Endothelial cell (in vitro differentiated cells): ENCODE data around the gene MINAR2. TPM values are rescaled to one million over a fixed set of nuclear protein-coding genes. Genes with fewer than 3 reads are reported as not detected.
A peak's percentile ranks its signal among the peaks of the same experiment; 100 is the strongest.

Source experiments
- DNase-seq: peaks from one replicate; pipeline ENCODE4 v3.0.0; 2021; ENCODE audit warnings: low spot score
- H3K27ac Mint-ChIP-seq: one replicate; pipeline ENCODE4 v1.8.0; 2021; ENCODE audit warnings: mixed read lengths, inconsistent platforms; ENCODE audit not compliant: unreplicated experiment
- H3K27me3 Mint-ChIP-seq: one replicate; pipeline ENCODE4 v1.8.0; 2021; ENCODE audit warnings: mild to moderate bottlenecking, moderate library complexity, mixed read lengths, inconsistent platforms; ENCODE audit not compliant: unreplicated experiment
- H3K36me3 Mint-ChIP-seq: one replicate; pipeline ENCODE4 v1.8.0; 2021; ENCODE audit warnings: mild to moderate bottlenecking, low read depth, mixed read lengths, inconsistent platforms; ENCODE audit not compliant: unreplicated experiment
- H3K4me1 Mint-ChIP-seq: one replicate; pipeline ENCODE4 v1.8.0; 2021; ENCODE audit warnings: mild to moderate bottlenecking, mixed read lengths, inconsistent platforms; ENCODE audit not compliant: unreplicated experiment
- H3K4me3 Mint-ChIP-seq: one replicate; pipeline ENCODE4 v1.8.0; 2021; ENCODE audit warnings: mild to moderate bottlenecking, mixed read lengths, inconsistent platforms; ENCODE audit not compliant: unreplicated experiment
- H3K9me3 Mint-ChIP-seq: one replicate; pipeline ENCODE4 v1.8.0; 2021; ENCODE audit warnings: mixed read lengths, inconsistent platforms; ENCODE audit not compliant: unreplicated experiment
- long read RNA-seq: library from polyadenylated mRNA; unstranded; transcript quantifications from one replicate; pipeline ENCODE4 v2.0.0, GENCODE V29; 2020; ENCODE audit not compliant: unreplicated experiment
- total RNA-seq: library from RNA; stranded (reverse); fragmentation: NEBNext Ultra II Directional; extraction: Animal tissue kit (Norgen Biotek cat#: 25700); gene quantifications from one replicate; pipeline ENCODE4 v1.2.1, GENCODE V29; 2021; ENCODE audit not compliant: unreplicated experiment
- TF ChIP-seq, protein P1 (sequence below): fragments of 200-600 bp; sonication (generic); IDR thresholded peaks from one replicate; pipeline ENCODE4 v1.5.0; 2021; ENCODE audit warnings: antibody characterized with exemption; ENCODE audit not compliant: unreplicated experiment

The MINAR2 gene, protein sequence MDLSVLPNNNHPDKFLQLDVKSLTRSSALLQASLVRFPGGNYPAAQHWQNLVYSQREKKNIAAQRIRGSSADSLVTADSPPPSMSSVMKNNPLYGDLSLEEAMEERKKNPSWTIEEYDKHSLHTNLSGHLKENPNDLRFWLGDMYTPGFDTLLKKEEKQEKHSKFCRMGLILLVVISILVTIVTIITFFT
- total RNA-seq: not detected
- long read RNA-seq: 0 reads

DNA sequence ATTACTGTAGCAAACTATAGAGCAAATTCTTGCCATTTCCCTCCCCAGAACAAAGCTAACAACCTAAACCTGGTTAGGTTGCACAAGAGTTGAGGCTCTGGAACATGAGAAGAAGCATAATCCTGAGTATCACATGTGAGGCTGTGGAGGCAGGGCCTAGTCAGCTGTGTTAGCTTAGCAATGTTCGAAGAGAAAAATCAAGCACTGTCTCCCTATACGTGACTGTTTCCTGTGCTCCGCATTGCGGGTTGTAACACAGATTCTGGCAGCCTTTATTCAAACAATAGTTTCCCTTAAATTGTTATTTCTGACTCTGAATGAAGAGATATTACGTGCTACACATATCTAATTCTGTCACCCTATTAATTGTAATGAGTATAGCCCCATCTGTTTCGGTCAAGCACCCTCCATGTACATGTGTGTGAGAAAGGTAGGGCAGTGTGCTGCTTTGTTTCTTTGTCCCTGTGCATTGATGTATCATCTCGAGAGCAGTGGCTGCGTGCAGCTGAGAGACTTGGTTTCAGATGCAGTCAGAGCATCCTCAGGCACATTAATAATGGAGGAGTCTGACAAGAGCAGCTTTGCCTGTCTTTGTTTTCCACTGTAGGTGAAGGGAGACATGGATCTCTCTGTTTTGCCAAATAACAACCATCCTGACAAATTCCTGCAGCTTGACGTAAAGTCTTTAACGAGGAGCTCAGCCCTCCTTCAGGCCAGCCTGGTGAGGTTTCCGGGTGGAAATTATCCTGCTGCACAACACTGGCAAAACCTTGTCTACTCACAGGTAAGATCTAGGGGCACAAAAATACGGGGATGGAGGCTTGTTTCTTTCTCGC lies at the start of gene MINAR2:
Gene MINAR2, plus strand, starts transcription at position 523 of the 836 bp plus-strand sequence. Its CDS starts 97 bp downstream, at position 620.
- DNase-seq: no peak
- TF ChIP-seq, protein P1, sequence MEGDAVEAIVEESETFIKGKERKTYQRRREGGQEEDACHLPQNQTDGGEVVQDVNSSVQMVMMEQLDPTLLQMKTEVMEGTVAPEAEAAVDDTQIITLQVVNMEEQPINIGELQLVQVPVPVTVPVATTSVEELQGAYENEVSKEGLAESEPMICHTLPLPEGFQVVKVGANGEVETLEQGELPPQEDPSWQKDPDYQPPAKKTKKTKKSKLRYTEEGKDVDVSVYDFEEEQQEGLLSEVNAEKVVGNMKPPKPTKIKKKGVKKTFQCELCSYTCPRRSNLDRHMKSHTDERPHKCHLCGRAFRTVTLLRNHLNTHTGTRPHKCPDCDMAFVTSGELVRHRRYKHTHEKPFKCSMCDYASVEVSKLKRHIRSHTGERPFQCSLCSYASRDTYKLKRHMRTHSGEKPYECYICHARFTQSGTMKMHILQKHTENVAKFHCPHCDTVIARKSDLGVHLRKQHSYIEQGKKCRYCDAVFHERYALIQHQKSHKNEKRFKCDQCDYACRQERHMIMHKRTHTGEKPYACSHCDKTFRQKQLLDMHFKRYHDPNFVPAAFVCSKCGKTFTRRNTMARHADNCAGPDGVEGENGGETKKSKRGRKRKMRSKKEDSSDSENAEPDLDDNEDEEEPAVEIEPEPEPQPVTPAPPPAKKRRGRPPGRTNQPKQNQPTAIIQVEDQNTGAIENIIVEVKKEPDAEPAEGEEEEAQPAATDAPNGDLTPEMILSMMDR: no peak
- no peak within 1 kb of the TSS for H3K4me3 Mint-ChIP-seq
- no peaks in the 10 kb centered on the region for H3K9me3 Mint-ChIP-seq
- H3K27me3 Mint-ChIP-seq: no peaks in the 10 kb centered on the region
- no peaks in the 10 kb centered on the region for H3K4me1 Mint-ChIP-seq
- H3K36me3 Mint-ChIP-seq: no peaks in the 10 kb centered on the region
- H3K27ac Mint-ChIP-seq: no peak within 1 kb of the TSS

DNA sequence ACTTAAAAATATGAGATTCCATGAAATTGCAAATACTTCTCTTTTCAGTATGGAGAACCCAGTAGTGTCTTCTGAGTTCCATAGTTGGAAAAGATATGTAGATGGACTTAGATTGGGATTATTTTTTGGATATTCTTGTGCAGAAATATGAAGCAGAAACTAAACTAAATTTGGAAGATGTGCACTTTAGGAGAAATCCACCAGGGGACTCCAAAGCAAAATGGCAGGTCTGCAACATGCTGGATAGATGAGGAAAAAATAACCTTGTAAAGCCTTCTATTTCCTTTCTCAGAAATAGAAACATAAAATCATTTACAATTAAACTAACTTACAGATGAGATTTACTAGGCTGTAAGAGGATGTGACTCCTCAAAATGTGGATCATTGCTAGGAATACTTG lies 49.2 kb upstream of the MINAR2 start:
- no peaks in the 10 kb centered on the region for H3K27me3 Mint-ChIP-seq
- H3K4me1 Mint-ChIP-seq: no peaks in the 10 kb centered on the region
- DNase-seq: no peak
- no peaks in the 10 kb centered on the region for H3K36me3 Mint-ChIP-seq
- no peaks in the 10 kb centered on the region for H3K9me3 Mint-ChIP-seq
- TF ChIP-seq, protein P1: peak; percentile 32
- H3K27ac Mint-ChIP-seq: no peak overlapping the region
- no peak overlapping the region for H3K4me3 Mint-ChIP-seq

DNA sequence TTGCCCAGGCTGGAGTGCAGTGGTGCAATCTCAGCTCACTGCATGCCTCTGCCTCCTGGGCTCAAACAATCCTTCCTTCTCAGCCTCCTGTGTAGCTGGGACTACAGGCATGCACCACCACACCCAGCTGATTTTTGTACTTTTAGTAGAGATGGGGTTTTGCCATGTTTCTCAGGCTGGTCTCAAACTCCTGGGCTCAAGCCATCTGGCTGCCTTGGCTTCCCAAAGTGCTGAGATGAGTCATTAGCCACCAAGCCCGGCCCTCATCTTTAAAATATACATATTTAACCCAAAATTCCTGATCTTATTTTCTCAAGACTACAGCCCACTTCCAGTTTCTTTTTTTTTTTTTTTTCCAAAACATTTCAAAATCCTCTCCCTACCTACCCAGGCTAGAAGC lies 31.7 kb upstream of the MINAR2 start:
- TF ChIP-seq, protein P1: no peak
- no peaks in the 10 kb centered on the region for H3K4me1 Mint-ChIP-seq
- no peak overlapping the region for H3K27ac Mint-ChIP-seq
- DNase-seq: no peak
- H3K36me3 Mint-ChIP-seq: no peaks in the 10 kb centered on the region
- H3K4me3 Mint-ChIP-seq: no peak overlapping the region
- H3K9me3 Mint-ChIP-seq: no peaks in the 10 kb centered on the region
- no peaks in the 10 kb centered on the region for H3K27me3 Mint-ChIP-seq

DNA sequence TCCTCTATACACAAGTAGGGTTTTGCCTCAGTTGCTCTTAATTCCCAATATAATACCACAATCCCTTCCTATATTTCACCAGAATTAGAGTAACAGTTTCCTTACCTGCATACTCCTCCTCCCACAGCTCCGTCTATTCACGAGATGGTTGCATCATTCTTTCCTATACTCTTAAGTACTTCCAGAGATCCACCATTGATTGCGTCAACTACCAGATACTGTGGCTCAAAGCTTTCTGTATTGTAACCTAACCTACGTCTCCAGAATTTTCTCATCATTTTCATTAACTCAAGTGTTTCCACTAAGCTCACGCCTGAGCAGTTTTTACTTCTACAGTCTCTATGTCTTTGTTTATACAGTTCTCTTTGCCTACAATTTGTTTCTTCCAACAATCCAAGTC lies 31.2 kb upstream of the MINAR2 start:
- H3K9me3 Mint-ChIP-seq: no peaks in the 10 kb centered on the region
- H3K4me1 Mint-ChIP-seq: no peaks in the 10 kb centered on the region
- no peaks in the 10 kb centered on the region for H3K36me3 Mint-ChIP-seq
- H3K27me3 Mint-ChIP-seq: no peaks in the 10 kb centered on the region
- TF ChIP-seq, protein P1: no peak
- H3K4me3 Mint-ChIP-seq: no peak overlapping the region
- DNase-seq: no peak
- H3K27ac Mint-ChIP-seq: no peak overlapping the region
